GM21619 (cell line): ENCODE results near the gene SPAG4.
A peak's percentile ranks its signal among the peaks of the same experiment; 100 is the strongest.

Source experiments
- ATAC-seq: cut with Tn5 transposase; IDR thresholded peaks from one replicate; pipeline ENCODE4 v1.9.1; 2021; ENCODE audit not compliant: unreplicated experiment

The SPAG4 gene

DNA sequence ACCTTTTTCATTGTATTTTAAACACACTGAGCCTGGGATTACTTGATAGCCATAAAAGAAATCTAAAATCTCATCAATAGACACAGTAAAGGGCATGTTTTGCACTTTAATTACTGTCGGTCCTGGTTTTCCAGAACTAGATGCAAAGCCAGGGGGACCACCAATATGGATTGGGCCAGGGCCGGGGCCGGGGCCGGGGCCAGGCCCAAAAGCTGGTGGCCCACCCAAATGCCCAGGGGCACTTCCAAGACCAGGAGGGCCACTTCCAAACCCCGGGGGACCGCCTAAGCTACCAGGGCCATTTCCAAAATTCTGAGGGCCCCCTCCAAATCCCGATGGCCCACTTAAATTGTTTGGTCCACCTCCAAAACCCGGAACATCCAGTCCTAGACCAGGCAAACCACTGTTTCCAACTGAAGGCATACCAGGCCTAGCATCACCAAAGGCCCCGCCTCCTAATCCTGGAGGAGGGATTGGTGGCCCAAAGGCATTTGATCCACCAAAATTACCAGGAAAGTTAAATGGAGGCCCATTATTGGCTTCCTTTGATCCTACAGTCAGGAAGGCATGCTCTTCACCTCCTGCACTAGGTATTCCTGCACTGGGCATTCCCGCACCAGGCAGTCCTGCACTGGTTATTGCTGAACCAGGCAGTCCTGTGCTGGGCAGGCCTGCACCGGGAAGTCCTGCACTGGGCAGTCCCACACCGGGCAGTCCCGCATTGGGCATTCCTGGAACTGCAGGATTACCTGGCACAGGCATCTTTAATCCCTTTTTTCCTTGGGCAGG is 37.2 kb downstream of the SPAG4 start:
- ATAC-seq = no peak

DNA sequence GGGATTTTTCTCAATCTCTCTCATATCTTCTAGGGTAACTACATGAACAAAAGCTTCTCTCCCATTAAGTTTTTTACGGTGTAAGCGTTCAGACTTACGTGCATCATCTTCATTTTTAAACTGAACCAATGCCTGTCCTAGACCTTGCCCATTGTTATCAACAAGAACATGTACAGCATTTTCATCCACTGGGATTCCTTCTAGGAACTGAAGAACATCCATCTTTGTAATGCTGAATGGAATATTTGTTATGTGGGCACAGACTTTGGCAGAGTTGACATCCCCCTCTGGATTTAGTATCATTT is 37.8 kb downstream of the SPAG4 start:
- no peak for ATAC-seq

GRCh38 chr20:35653893-35654292 is 38.3 kb downstream of the SPAG4 start:
- no peak for ATAC-seq

- no peak for ATAC-seq
Measured at GRCh38 chr20:35654415-35654814, 38.8 kb downstream of the SPAG4 start.

GRCh38 chr20:35657271-35657670 is 41.6 kb downstream of the SPAG4 start:
- ATAC-seq = no peak

DNA sequence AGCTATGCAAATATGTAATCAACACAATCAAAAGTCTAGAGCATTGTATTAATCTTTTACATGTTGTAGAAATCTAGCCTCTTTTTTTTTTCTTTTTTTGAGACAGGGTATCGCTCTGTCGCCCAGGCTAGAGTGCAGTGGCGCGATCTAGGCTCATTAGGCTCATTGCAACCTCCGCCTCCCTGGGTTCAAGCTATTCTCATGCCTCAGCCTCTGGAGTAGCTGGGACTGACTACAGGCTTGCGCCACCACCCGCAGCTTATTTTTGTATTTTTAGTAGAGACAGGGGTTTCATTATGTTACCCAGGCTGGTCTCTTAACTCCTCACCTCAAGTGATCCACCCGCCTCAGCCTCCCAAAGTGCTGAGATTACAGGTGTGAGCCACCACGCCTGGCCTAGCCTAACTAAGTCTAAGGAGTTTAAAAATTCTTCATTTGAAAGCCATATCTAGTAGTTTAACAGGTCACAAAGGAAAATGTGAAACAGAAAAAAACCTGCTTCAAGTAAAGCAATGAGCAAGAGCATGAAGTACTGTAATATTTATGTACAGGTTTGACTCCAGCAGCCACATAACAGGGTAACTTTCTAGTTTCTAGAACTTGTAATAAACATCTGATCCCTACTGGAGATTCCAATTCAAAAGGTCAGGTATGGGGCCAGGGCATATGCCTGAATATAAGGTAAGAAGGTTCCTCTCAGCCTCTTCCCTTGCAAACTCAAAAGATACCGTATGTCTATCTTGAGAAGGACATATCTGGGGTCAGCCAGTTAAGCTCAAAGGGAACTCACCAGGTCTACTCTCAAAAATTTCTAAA is 44.7 kb downstream of the SPAG4 start:
- no peak for ATAC-seq

DNA sequence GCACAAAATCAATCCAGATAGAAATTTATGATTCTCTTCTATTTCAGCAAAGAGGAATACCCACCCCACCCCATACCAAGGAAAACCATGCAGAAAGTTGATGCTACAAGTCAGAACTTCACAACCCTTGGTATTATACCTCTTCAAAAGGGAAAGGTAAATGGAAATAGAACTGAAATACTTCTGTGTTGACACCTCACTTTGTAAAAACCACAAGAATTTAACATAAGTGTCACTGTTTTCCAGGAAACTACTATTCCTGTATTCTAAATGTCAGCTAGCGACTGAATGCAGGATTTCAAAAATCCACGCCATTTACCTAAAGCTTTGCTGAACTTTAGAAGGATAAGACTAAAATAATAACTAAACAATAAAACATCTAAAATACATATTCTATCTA is 45.4 kb downstream of the SPAG4 start:
- ATAC-seq = no peak

GRCh38 chr20:35661908-35662307 is 46.3 kb downstream of the SPAG4 start:
- no peak for ATAC-seq

DNA sequence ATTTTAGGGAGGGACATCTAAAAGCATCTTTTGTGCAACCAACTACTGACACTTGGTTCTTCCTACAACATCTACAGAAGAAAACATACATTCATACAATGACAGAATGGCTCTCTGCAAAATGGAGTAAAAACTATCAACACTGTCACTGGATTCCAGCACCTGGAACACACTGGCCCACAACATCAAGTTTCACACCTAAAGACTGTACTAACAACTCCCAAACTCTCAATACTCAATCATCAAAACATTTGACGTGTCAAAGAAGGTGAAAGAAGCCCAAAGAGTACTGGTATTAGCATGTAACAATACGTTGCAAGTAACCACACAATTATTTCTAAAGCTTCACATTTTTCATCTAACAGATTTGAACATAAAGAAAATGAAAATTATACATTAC is 46.9 kb downstream of the SPAG4 start:
- ATAC-seq = no peak

- peak; percentile 31 for ATAC-seq
Measured at GRCh38 chr20:35663516-35664465, 48.2 kb downstream of the SPAG4 start.

DNA sequence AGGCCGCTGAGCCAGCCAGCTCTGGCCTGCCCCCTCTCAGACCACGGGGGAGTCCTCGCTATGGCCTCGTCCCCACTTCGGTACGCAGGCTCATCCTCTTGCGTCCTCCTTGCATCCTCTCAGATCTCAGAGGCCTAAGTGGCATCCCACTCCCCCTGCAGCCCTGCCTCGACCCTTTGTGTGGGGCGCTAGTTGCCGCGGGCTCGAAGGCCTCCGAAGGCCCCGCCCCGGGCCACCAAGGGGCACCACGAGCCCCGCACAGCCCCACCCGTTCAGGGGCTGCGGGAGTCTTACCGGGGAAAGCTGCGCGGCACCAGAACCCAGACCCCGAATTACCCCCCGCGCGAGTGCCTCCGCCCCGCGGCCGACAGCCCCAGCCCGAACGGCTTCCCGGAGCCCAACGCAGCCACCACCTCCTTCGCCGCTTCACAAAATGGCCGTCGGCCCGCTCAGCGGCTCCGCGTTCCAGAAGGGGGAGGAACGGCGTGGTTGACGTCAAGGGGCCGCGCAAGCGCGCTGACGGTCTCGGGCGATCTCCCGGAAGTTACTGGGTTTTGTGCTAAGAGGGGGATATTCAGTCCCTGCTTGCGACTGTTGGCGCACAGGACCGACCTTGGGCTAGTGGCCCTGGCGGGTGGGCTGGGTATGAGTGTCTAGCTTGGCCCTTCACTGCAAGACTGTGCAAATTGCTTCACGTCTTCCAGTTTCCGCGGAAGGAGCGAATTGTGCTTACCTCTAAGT is 49.0 kb downstream of the SPAG4 start, which contains the start of the genes CPNE1 and RBM12:
Gene CPNE1, minus strand, starts transcription at position 435 of the 741 bp plus-strand sequence. CDS start 31,977 bp downstream, outside the sequence.
Gene RBM12, minus strand, starts transcription at position 435 of the 741 bp plus-strand sequence. CDS start 9,578 bp downstream, outside the sequence.
- ATAC-seq = peak; percentile 64

- no peak for ATAC-seq
Measured at GRCh38 chr20:35665949-35666288, 50.3 kb downstream of the SPAG4 start.

GRCh38 chr20:35669221-35669620 is 53.6 kb downstream of the SPAG4 start:
- no peak for ATAC-seq

DNA sequence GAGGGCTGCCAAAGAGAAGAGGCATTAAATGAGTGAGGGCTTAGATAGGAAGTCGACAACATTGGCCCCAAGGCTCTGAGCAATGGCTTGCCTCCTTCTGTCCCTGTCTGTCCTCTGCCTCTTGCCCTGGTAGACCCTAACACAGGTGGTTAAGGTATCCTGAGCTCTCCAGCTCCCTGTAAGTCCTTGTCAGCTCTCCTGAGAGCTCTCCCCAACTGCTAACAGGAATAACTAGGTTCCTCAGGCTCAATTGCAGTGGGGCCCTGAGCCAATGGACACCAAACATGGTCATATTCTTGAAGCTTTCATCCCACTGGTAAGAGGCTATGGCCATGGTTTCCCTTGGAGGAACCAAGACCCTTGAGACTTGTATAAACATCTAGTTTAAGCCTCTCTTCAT is 54.1 kb downstream of the SPAG4 start:
- ATAC-seq = no peak
